Panc1 (cell line): ENCODE data around the gene AGTPBP1. TPM values are rescaled to one million over a fixed set of nuclear protein-coding genes. Genes with fewer than 3 reads are reported as not detected.

Experiments used
- ATAC-seq: fragments of 200-7000 bp; cut with Tn5 transposase; 2 replicates; pipeline ENCODE4 v1.9.1; 2020; ENCODE audit warnings: mild to moderate bottlenecking, moderate library complexity
- BruUV-seq: library from RNA; stranded (reverse); fragments of 400-500 nt; replicated peaks from 2 replicates; lab custom pipeline; 2021; lab: Mats Ljungman, UMichigan
- CTCF ChIA-PET: fragments of 300-600 bp; sonication (Branson Sonifier 250); formaldehyde crosslinking; loops from one replicate; lab custom pipeline; 2022; ENCODE audit warnings: antibody characterized with exemption; lab: Charles Lee
- POLR2A ChIA-PET: fragments of 300-600 bp; sonication (Branson Sonifier 250); formaldehyde crosslinking; loops from one replicate; lab custom pipeline; 2022; ENCODE audit warnings: antibody characterized with exemption; lab: Charles Lee
- DNase-seq: peaks from one replicate; pipeline ENCODE4 v3.0.0-alpha.2; 2010; ENCODE audit warnings: low read depth, low spot score
- H3K27ac ChIP-seq: 2 replicates; pipeline ENCODE4 v1.5.1; 2011; ENCODE audit warnings: mild to moderate bottlenecking, low read length, inconsistent platforms
- H3K27me3 ChIP-seq: fragments of 200-500 bp; sonication (Bioruptor generic); 2 replicates; pipeline ENCODE4 v1.6.0; 2014; ENCODE audit warnings: low read length, inconsistent platforms; ENCODE audit not compliant: control insufficient read depth, insufficient read depth
- H3K36me3 ChIP-seq: fragments of 200-500 bp; sonication (Bioruptor generic); 2 replicates; pipeline ENCODE4 v1.5.1; 2014; ENCODE audit warnings: inconsistent platforms, mild to moderate bottlenecking, low read length, moderate library complexity; ENCODE audit not compliant: control insufficient read depth, insufficient read depth
- H3K4me1 ChIP-seq: 2 replicates; pipeline ENCODE4 v1.5.1; 2011; ENCODE audit warnings: inconsistent platforms, mild to moderate bottlenecking, low read length, moderate library complexity; ENCODE audit not compliant: control insufficient read depth, insufficient read depth
- H3K4me3 ChIP-seq, 2 experiments: 2 replicates each; pipeline ENCODE4 v1.5.1; 2011 to 2012; ENCODE audit warnings: low read depth in 2 of 2, low read length in 2 of 2, mild to moderate bottlenecking in 2 of 2, inconsistent platforms in 1 of 2, moderate library complexity in 1 of 2
- H3K9me3 ChIP-seq: fragments of 200-500 bp; sonication (Bioruptor generic); 2 replicates; pipeline ENCODE4 v1.5.1; 2014; ENCODE audit warnings: low read depth, mild to moderate bottlenecking, inconsistent platforms, low read length, moderate library complexity; ENCODE audit not compliant: control insufficient read depth, insufficient read depth
- POLR2AphosphoS5 ChIP-seq: IDR thresholded peaks from 2 replicates; pipeline ENCODE4 v1.6.1; 2012; ENCODE audit warnings: mild to moderate bottlenecking, low read depth, low read length, moderate library complexity
- SIN3A ChIP-seq: IDR thresholded peaks from 2 replicates; pipeline ENCODE4 v1.6.1; 2012; ENCODE audit warnings: low read depth, mild to moderate bottlenecking, low read length, moderate library complexity, borderline replicate concordance; ENCODE audit not compliant: insufficient read depth
- TCF7L2 ChIP-seq: IDR thresholded peaks from 2 replicates; pipeline ENCODE4 v1.6.1; 2011; ENCODE audit warnings: mild to moderate bottlenecking, low read depth, low read length, inconsistent platforms
- in situ Hi-C: cut with HindIII; loops from 2 replicates; pipeline ENCODE4 v1.10.0; 2016; ENCODE audit warnings: low sequenced_read_pairs, low pct_unique_long_range_greater_than_20kb
- intact Hi-C: fragments of 100-400 bp; cut with micrococcal nuclease; formaldehyde crosslinking; loops from one replicate; pipeline ENCODE4 v1.10.0; 2022; ENCODE audit not compliant: unreplicated experiment
- total RNA-seq: library from RNA; stranded (reverse); gene quantifications from one replicate; pipeline ENCODE4 v1.2.1, GENCODE V29; 2021; ENCODE audit not compliant: unreplicated experiment
- TF ChIP-seq, protein P1 (sequence below), 2 experiments: IDR thresholded peaks; 2 replicates each; pipeline ENCODE4 v1.6.1; 2011 to 2012; ENCODE audit warnings: low read depth in 2 of 2, control low read depth in 1 of 2, low read length in 1 of 2, mild to moderate bottlenecking in 1 of 2, moderate library complexity in 1 of 2; ENCODE audit not compliant: insufficient read depth in 1 of 2
- TF ChIP-seq, protein P2 (sequence below): fragments of 450-650 bp; IDR thresholded peaks from 2 replicates; pipeline ENCODE4 v1.5.1; 2017; ENCODE audit warnings: mild to moderate bottlenecking

Gene AGTPBP1
- total RNA-seq, 1 experiment from 2014 or later: 11.6 TPM

- DNase-seq (no peak), ATAC-seq (no peak)
- Histone ChIP-seq H3K4me1 (no peaks in the 10 kb centered on the region; the same call in 1 of the 2 replicates), H3K27me3 (no peaks in the 10 kb centered on the region), H3K36me3 (no peaks in the 10 kb centered on the region), H3K27ac (no peak overlapping the region), H3K9me3 (no peaks in the 10 kb centered on the region), H3K4me3 (no peak overlapping the region)
- BruUV-seq: no TSS peak
- no peak for TF ChIP-seq SIN3A
- TF ChIP-seq, protein P1, sequence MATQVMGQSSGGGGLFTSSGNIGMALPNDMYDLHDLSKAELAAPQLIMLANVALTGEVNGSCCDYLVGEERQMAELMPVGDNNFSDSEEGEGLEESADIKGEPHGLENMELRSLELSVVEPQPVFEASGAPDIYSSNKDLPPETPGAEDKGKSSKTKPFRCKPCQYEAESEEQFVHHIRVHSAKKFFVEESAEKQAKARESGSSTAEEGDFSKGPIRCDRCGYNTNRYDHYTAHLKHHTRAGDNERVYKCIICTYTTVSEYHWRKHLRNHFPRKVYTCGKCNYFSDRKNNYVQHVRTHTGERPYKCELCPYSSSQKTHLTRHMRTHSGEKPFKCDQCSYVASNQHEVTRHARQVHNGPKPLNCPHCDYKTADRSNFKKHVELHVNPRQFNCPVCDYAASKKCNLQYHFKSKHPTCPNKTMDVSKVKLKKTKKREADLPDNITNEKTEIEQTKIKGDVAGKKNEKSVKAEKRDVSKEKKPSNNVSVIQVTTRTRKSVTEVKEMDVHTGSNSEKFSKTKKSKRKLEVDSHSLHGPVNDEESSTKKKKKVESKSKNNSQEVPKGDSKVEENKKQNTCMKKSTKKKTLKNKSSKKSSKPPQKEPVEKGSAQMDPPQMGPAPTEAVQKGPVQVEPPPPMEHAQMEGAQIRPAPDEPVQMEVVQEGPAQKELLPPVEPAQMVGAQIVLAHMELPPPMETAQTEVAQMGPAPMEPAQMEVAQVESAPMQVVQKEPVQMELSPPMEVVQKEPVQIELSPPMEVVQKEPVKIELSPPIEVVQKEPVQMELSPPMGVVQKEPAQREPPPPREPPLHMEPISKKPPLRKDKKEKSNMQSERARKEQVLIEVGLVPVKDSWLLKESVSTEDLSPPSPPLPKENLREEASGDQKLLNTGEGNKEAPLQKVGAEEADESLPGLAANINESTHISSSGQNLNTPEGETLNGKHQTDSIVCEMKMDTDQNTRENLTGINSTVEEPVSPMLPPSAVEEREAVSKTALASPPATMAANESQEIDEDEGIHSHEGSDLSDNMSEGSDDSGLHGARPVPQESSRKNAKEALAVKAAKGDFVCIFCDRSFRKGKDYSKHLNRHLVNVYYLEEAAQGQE (IDR thresholded peaks at IDR 0.05; ENCODE audit: insufficient read depth in 1 of 2, low read depth in 2 of 2, low read length in 1 of 2): no peak
- TF ChIP-seq, protein P2, sequence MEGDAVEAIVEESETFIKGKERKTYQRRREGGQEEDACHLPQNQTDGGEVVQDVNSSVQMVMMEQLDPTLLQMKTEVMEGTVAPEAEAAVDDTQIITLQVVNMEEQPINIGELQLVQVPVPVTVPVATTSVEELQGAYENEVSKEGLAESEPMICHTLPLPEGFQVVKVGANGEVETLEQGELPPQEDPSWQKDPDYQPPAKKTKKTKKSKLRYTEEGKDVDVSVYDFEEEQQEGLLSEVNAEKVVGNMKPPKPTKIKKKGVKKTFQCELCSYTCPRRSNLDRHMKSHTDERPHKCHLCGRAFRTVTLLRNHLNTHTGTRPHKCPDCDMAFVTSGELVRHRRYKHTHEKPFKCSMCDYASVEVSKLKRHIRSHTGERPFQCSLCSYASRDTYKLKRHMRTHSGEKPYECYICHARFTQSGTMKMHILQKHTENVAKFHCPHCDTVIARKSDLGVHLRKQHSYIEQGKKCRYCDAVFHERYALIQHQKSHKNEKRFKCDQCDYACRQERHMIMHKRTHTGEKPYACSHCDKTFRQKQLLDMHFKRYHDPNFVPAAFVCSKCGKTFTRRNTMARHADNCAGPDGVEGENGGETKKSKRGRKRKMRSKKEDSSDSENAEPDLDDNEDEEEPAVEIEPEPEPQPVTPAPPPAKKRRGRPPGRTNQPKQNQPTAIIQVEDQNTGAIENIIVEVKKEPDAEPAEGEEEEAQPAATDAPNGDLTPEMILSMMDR: no peak
- no peak for TF ChIP-seq POLR2AphosphoS5
- TF ChIP-seq TCF7L2: no peak
- in situ Hi-C loops (no loop called here), intact Hi-C loops (no loop called here)
- POLR2A ChIA-PET: no interaction called here
- CTCF ChIA-PET: no interaction called here
Observed at GRCh38 chr9:85515021-85515420, 226.7 kb downstream of the AGTPBP1 start.

DNA sequence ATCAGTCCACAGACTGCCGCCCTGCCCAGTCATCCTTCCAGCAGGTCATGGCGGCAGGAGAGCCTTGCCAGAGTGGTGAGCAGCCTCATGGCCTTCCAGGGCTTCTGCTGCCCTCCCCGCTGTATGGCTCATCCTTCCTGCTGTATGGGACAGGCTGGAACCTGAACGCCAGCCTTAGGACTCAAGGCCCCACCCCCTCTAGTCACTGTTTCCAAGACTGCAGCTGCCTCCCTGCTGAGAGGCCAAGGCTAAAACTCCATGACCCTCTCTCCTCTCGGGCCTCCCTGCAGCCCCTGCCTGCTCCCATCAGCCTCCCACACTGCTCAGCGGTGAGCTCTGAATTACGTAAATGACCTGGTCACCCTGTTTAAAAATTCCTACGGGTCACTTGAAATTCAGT lies 227.5 kb downstream of the AGTPBP1 start:
- no peaks in the 10 kb centered on the region for H3K36me3 ChIP-seq
- POLR2A ChIA-PET: no interaction called here
- no peaks in the 10 kb centered on the region for H3K9me3 ChIP-seq
- H3K4me1 ChIP-seq: no peaks in the 10 kb centered on the region; the same call in 1 of the 2 replicates
- in situ Hi-C loops (no loop called here), intact Hi-C loops (no loop called here)
- H3K27me3 ChIP-seq: no peaks in the 10 kb centered on the region
- CTCF ChIA-PET: no interaction called here
- TF ChIP-seq POLR2AphosphoS5 (no peak), SIN3A (no peak), TCF7L2 (no peak)
- TF ChIP-seq, protein P1 (IDR thresholded peaks at IDR 0.05; ENCODE audit: insufficient read depth in 1 of 2, low read depth in 2 of 2, low read length in 1 of 2): no peak
- TF ChIP-seq, protein P2: no peak
- ATAC-seq: no peak
- no peak overlapping the region for H3K27ac ChIP-seq
- no peak overlapping the region for H3K4me3 ChIP-seq
- DNase-seq: no peak
- BruUV-seq: no TSS peak
